IPS-18c (cell line): Measurements from ENCODE around the gene ZNF341.

Experiments
- H3K4me3 ChIP-seq: 2 replicates; pipeline ENCODE4 v1.7.0; 2013; ENCODE audit warnings: low read depth, mild to moderate bottlenecking, low read length, moderate library complexity; ENCODE audit not compliant: insufficient read depth
- H3K9me3 ChIP-seq: one replicate; pipeline ENCODE4 v1.6.1; 2013; ENCODE audit warnings: mild to moderate bottlenecking, low read length, moderate library complexity; ENCODE audit not compliant: control insufficient read depth, insufficient read depth

ZNF341 gene

GRCh38 chr20:33731693-33732165 lies at the start of gene ZNF341:
TSS of gene ZNF341 (plus strand) at chr20:33731996. CDS start at chr20:33732022, 26 bp downstream.
- Histone ChIP-seq H3K4me3 (peak within 1 kb of the TSS; percentile 69), H3K9me3 (no peaks in the 10 kb centered on the region)

DNA sequence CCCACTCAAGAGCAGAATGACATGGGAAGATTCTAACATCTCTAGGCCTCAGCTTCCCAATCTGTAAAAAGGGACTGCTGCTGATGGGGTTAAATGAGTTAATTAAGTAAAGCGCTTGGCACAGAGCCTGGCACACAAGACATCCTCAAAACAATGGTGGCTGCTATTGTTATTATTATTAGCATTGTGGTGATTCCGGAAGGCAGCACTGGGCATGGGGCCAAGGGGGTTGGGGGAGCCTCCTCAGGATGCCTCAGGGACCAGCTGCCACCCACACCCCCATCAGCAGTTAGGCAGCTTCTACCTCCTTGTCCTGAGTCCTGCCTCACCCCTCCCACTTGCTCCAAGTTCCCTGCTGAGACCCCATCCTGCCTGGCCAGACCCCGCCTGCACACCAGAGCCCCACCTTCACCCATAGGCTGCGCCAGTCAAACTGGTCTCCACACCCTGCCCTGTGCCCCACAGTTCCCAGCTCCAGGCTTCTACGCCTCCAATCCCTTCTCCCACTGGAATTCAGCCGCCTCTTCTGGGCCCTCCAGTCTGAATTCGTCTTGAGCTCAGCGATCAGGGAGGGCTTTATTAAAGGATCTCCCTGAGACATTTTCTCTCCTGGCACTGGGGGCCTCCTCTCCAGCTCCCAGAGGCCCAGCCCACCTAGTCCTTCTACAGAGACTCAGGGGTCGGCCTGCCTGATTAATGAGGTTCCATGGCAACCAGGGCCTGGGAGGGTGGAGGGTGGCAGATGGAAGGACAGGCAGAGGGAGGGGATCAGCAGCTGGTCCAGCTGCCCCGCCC lies 47.1 kb upstream of the ZNF341 start:
- H3K9me3 ChIP-seq = no peaks in the 10 kb centered on the region
- H3K4me3 ChIP-seq = peak overlapping the region; percentile 26

DNA sequence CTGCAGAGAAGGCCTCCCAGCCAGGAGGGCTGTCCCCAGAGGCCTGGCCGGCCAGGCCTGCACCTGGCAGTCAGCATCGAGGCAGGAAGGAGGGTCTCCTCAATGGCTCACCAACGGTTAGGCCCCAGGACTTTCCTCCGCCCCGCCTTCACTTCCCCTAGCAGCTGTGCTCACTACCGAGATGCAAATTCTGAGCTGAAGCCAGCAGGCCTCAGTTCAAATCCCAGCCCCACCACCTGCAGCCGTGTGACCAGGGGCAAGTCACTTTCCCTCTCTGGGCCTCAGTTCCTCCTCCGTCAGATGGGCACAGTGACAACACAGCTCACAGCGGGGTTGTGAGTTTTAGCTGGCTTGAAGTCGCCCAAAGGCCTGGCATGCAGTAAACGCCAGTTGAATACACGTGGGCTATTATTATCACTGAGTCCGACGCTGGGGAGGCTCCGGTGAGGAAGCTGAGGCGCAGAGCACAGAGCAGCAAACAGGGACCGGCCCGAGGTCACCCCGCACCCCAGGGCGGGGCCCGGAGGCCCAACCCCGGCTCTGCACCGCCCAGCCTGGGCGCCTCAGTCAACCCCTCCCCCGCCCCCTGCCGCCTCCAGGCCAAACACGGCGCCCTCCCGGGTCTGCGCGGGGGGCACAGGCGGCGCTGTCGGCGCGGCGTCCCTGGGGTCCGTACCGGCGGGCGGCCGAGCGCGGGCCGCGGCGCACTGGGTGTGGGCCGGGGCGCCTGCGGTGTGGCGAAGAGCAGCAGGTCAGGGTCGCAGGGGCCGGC lies 46.3 kb upstream of the ZNF341 start:
- peak overlapping the region; percentile 26 for H3K4me3 ChIP-seq
- H3K9me3 ChIP-seq = no peaks in the 10 kb centered on the region

DNA sequence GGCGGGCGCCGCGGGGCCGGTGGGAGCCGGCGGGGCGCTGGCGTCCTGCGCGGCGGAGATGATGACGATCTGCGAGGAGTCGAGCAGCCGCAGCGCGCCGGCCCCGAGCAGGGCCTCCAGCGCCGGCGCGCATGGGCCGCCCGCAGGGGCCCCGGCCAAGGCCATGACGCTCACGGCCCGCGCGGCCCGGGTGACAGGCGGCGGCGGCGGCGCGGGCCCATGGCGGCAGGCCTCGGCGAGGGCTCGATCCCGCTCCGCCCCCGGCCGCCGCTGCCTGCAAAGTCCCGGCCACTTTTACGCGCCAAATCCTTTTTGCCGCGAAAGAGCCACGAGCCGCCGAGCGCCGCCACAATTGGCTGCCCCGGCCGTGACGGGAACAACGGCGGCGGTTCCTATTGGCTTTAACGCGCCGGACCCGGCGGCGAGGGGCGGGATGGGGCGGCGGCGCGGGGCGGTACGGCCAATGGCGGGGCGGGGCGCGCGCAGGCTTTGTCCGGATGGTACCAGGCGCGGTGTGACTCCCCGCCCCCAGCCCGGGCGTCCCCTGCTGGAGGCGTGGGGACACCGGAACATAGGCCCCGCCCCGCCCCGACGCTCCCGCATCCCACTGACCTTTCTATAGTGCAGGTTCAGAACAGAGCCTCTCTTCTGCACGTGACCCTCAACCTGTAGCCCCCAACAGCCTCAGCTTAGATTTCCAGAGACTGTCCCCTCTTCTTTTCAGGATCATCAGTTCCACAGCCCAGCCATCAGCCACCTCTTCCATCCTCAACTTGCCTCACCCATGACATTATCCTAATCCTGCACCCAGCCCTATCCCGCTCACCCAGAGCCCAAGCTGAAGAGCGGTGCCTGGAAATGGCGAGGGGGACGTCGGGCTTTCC lies 45.5 kb upstream of the ZNF341 start, which contains the start of gene E2F1:
TSS of gene E2F1 (minus strand) at position 286 of the 884 bp plus-strand sequence. CDS start at position 165, 121 bp downstream.
- H3K9me3 ChIP-seq = no peaks in the 10 kb centered on the region
- H3K4me3 ChIP-seq = peak within 1 kb of the TSS; percentile 40

DNA sequence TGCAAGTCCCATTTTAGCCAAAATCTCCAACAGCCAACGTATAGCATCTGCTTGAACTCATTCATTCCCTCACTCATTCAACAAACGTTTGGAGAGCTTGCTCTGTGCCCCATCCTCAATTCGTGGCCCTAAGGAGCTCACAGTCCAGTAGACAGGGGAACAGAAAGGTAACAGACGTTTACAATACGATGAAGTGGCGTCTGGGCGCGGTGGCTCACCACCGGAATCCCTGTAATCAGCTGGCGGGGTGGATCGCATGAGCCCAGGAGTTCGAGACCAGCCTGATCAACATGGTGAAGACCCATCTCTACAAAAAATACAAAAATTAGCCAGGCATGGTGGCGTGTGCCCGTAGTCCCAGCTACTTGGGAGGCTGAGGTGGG lies 44.8 kb upstream of the ZNF341 start:
- Histone ChIP-seq H3K4me3 (peak overlapping the region; percentile 40), H3K9me3 (no peaks in the 10 kb centered on the region)

DNA sequence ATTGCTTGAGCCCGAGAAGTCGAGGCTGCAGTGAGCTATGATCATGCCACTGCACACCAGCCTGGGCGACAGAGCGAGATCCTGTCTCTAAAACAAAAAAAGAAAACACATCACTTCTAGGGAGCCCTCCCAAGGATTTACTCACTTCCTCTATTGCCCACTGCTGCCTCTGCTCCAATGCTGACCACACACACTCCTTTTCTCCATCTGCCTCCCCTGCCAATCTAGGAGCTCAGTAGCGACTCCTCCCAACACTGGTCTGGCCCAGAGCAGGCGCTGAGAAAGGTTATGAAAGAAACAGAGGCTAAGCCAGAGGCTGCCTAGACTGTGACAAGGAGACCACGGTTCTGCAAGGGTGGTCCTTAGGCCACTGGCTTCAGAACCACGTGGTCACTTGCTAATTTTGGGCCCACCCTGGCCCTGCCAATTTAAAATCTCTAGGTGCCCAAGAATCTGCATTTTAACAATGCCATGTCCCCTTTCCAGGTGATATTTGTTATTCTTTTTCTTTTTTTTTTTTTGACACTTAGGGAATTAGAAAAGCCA lies 44.4 kb upstream of the ZNF341 start:
- H3K9me3 ChIP-seq = no peaks in the 10 kb centered on the region
- no peak overlapping the region for H3K4me3 ChIP-seq

GRCh38 chr20:33687993-33688937 lies 43.5 kb upstream of the ZNF341 start:
- no peaks in the 10 kb centered on the region for H3K9me3 ChIP-seq
- no peak overlapping the region for H3K4me3 ChIP-seq

DNA sequence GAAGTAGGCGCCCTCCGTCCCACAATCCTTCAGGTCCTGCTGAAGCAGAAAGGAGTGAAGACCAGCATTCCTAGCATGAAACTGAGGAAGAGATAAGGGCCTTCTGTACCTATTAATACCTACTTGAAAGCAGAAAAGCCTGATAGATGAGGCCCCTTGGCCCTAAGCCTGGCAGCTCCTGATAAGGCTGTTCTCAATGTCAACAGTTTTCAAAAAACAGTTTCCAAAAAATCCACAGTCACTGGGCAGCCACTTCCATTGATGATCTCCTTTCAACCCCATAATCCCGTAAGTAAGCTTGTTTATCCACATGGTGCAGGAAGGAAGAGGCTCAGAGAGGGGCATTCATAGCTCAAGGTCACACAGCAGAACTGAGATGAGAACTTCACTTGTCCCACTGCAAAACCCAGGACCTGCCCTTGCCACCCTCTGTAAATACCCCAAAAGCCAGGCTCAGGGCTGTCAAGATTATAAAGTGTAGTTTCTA lies 42.8 kb upstream of the ZNF341 start:
- no peak overlapping the region for H3K4me3 ChIP-seq
- no peaks in the 10 kb centered on the region for H3K9me3 ChIP-seq

GRCh38 chr20:33689493-33689892 lies 42.3 kb upstream of the ZNF341 start:
- no peak overlapping the region for H3K4me3 ChIP-seq

GRCh38 chr20:33689973-33690372 lies 41.8 kb upstream of the ZNF341 start:
- H3K4me3 ChIP-seq = no peak overlapping the region
- no peaks in the 10 kb centered on the region for H3K9me3 ChIP-seq

More at GRCh38 chr20:33689493-33689892, 42.3 kb upstream of the ZNF341 start:
- no peaks in the 10 kb centered on the region for H3K9me3 ChIP-seq

- peaks cover 5% of the 10 kb centered on the region for H3K9me3 ChIP-seq
- H3K4me3 ChIP-seq = no peak overlapping the region
These were observed 38.5 kb upstream of the ZNF341 start for GRCh38 chr20:33693289-33693688.

DNA sequence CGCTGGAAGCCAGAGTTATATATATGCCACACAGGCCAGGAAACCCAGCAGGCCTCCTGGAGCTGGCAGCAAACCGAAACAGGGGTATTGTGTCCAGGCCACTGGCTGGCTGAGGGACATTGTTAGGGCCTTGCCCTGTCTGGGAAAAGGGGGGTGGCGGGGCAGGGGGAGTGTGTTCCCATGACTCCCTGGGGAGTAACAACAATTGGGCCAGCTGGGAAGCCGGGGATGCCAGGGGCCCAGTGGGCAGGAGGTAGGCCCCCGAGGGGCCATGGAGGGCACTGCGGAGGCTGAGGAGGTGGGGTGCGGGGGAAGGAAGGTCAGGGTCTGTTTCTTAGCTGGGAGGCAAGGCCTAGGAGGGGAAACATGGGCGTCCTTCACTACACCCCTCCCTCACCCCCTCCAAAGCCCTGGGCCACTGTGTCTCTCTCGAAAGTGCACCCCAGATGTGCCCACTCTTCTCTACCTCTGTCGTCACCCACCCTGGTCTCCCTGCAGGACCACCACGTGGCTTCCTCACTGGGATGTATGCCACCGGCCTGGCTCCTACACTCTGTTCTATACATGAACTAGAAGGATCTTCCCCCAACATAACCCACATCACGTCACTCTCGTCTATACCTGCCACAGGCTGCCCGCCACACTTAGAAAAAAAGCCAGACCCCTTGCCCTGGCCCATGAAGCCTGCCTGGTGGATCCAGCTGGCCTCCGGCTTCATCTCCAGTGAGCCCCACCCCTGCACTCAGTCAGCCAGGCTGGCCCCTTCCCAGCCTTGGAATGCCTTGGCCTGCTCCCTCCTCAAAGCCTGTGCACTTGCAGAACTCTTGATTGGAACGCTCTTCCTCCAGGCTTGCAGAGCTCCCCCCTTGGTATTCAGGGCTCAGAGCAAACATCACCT lies 37.8 kb upstream of the ZNF341 start:
- H3K9me3 ChIP-seq = peaks cover 7% of the 10 kb centered on the region
- H3K4me3 ChIP-seq = no peak overlapping the region

GRCh38 chr20:33694639-33695012 lies 37.2 kb upstream of the ZNF341 start:
- Histone ChIP-seq H3K4me3 (no peak overlapping the region), H3K9me3 (peaks cover 7% of the 10 kb centered on the region)

GRCh38 chr20:33696448-33696847 lies 35.3 kb upstream of the ZNF341 start:
- no peak overlapping the region for H3K4me3 ChIP-seq
- H3K9me3 ChIP-seq = peaks cover 7% of the 10 kb centered on the region

DNA sequence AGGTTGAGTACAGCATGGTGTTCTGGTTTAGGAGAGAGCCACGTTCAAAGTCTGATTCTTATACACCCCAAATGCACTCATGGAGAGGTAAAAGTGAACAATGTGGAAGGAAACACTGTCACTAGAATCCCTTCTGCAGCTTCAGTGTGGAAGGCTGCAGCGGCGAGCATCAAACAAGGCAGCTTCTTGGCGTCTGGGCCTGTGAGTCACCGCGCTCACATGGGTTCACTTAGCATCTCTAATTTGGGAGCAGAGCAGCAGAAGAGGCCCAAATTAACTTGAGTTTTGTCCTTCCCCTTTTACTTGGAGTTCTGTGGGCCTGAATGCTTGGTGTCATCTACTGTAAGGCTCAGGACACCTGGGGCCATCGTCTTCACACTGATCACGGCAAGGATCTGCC lies 34.7 kb upstream of the ZNF341 start:
- H3K4me3 ChIP-seq = no peak overlapping the region
- peaks cover 7% of the 10 kb centered on the region for H3K9me3 ChIP-seq
